Osteoblast (primary cell): ENCODE data around the gene ASTN2. TPM values are rescaled to one million over a fixed set of nuclear protein-coding genes. Genes with fewer than 3 reads are reported as not detected.

Source experiments
- DNase-seq: peaks from one replicate; pipeline ENCODE4 v3.0.0; 2011; ENCODE audit warnings: low spot score, mixed read lengths; ENCODE audit not compliant: insufficient read length; ENCODE audit errors: missing footprints
- H2AFZ ChIP-seq: 2 replicates; pipeline ENCODE4 v1.6.0; 2011; ENCODE audit warnings: mild to moderate bottlenecking, low read length
- H3K27ac ChIP-seq: 2 replicates; pipeline ENCODE4 v1.5.1; 2011; ENCODE audit warnings: mild to moderate bottlenecking, low read depth, low read length, moderate library complexity
- H3K27me3 ChIP-seq: 2 replicates; pipeline ENCODE4 v1.6.0; 2012; ENCODE audit warnings: mild to moderate bottlenecking, control low read depth, inconsistent platforms, low read length, moderate library complexity; ENCODE audit not compliant: insufficient read depth
- H3K36me3 ChIP-seq: 2 replicates; pipeline ENCODE4 v1.5.1; 2011; ENCODE audit warnings: mild to moderate bottlenecking, low read length, control low read depth, moderate library complexity; ENCODE audit not compliant: insufficient read depth
- H3K4me1 ChIP-seq: 2 replicates; pipeline ENCODE4 v1.5.1; 2011; ENCODE audit warnings: mild to moderate bottlenecking, low read length, control low read depth, moderate library complexity; ENCODE audit not compliant: insufficient read depth
- H3K4me2 ChIP-seq: 2 replicates; pipeline ENCODE4 v1.6.0; 2011; ENCODE audit warnings: mild to moderate bottlenecking, low read length; ENCODE audit not compliant: insufficient read depth
- H3K4me3 ChIP-seq: fragments of 200-600 bp; sonication (generic); 3 replicates; pipeline ENCODE4 v1.5.1; 2012; ENCODE audit warnings: mild to moderate bottlenecking, low read length, inconsistent platforms; ENCODE audit not compliant: insufficient read depth
- H3K79me2 ChIP-seq: 2 replicates; pipeline ENCODE4 v1.6.0; 2012; ENCODE audit warnings: mild to moderate bottlenecking, low read length, control low read depth, inconsistent platforms; ENCODE audit not compliant: insufficient read depth
- H3K9me3 ChIP-seq: 2 replicates; pipeline ENCODE4 v1.5.1; 2011; ENCODE audit warnings: low read depth, low read length, control low read depth
- H4K20me1 ChIP-seq: 2 replicates; pipeline ENCODE4 v1.6.0; 2012; ENCODE audit warnings: mild to moderate bottlenecking, low read length, control low read depth; ENCODE audit not compliant: insufficient read depth
- total RNA-seq: library from RNA; depleted of rRNA; stranded (reverse); fragments of >200 nt; gene quantifications from 2 replicates; pipeline ENCODE4 v1.2.3, GENCODE V29; 2012
- TF ChIP-seq, protein P1 (sequence below): IDR thresholded peaks from 2 replicates; pipeline ENCODE4 v1.5.1; 2011; ENCODE audit warnings: mild to moderate bottlenecking, low read depth, low read length, moderate library complexity; ENCODE audit errors: extremely low read depth

ASTN2 gene
- total RNA-seq, 1 donor, result 4.7 TPM

- Histone ChIP-seq H3K36me3 (no peaks in the 10 kb centered on the region), H3K27ac (no peak overlapping the region), H3K27me3 (no peaks in the 10 kb centered on the region), H3K4me2 (no peak overlapping the region), H3K4me1 (no peaks in the 10 kb centered on the region), H3K4me3 (no peak overlapping the region), H4K20me1 (no peaks in the 10 kb centered on the region), H3K9me3 (no peaks in the 10 kb centered on the region), H3K79me2 (no peaks in the 10 kb centered on the region), H2AFZ (no peak overlapping the region)
- TF ChIP-seq, protein P1, sequence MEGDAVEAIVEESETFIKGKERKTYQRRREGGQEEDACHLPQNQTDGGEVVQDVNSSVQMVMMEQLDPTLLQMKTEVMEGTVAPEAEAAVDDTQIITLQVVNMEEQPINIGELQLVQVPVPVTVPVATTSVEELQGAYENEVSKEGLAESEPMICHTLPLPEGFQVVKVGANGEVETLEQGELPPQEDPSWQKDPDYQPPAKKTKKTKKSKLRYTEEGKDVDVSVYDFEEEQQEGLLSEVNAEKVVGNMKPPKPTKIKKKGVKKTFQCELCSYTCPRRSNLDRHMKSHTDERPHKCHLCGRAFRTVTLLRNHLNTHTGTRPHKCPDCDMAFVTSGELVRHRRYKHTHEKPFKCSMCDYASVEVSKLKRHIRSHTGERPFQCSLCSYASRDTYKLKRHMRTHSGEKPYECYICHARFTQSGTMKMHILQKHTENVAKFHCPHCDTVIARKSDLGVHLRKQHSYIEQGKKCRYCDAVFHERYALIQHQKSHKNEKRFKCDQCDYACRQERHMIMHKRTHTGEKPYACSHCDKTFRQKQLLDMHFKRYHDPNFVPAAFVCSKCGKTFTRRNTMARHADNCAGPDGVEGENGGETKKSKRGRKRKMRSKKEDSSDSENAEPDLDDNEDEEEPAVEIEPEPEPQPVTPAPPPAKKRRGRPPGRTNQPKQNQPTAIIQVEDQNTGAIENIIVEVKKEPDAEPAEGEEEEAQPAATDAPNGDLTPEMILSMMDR, result no peak
- no peak for DNase-seq
Observed at GRCh38 chr9:116817762-116818161, 597.1 kb downstream of the ASTN2 start.

GRCh38 chr9:116816484-116816883 is 598.4 kb downstream of the ASTN2 start:
- H3K79me2 ChIP-seq, result no peaks in the 10 kb centered on the region
- no peak overlapping the region for H2AFZ ChIP-seq
- no peak overlapping the region for H3K27ac ChIP-seq
- H3K9me3 ChIP-seq, result no peaks in the 10 kb centered on the region
- no peaks in the 10 kb centered on the region for H4K20me1 ChIP-seq
- H3K4me2 ChIP-seq, result no peak overlapping the region
- H3K36me3 ChIP-seq, result no peaks in the 10 kb centered on the region
- no peak overlapping the region for H3K4me3 ChIP-seq
- no peaks in the 10 kb centered on the region for H3K4me1 ChIP-seq
- H3K27me3 ChIP-seq, result no peaks in the 10 kb centered on the region
- TF ChIP-seq, protein P1, result no peak
- DNase-seq, result no peak

- TF ChIP-seq, protein P1, result no peak
- H3K27me3 ChIP-seq, result no peaks in the 10 kb centered on the region
Observed at GRCh38 chr9:116815835-116816234, 599.0 kb downstream of the ASTN2 start.

DNA sequence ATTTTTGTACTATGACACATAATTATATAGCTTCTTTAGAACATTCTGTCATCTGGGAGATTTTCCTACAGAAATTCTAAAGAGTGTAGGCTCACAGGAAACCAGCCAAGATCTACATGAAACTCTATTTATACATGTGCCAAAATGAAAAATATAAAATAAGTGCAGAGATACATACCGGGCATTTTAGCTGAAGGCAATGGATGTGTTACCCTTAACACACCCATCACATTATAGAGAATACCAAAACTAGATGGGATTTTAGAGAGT is 601.9 kb downstream of the ASTN2 start:
- Histone ChIP-seq H3K27me3 (no peaks in the 10 kb centered on the region), H3K4me1 (no peaks in the 10 kb centered on the region), H3K27ac (no peak overlapping the region), H3K9me3 (no peaks in the 10 kb centered on the region), H4K20me1 (no peaks in the 10 kb centered on the region), H3K79me2 (no peaks in the 10 kb centered on the region), H2AFZ (no peak overlapping the region), H3K4me3 (no peak overlapping the region), H3K4me2 (no peak overlapping the region), H3K36me3 (no peaks in the 10 kb centered on the region)
- DNase-seq, result no peak
- TF ChIP-seq, protein P1, result no peak

More at GRCh38 chr9:116815835-116816234, 599.0 kb downstream of the ASTN2 start:
- no peak overlapping the region for H2AFZ ChIP-seq
- H3K27ac ChIP-seq, result no peak overlapping the region
- no peaks in the 10 kb centered on the region for H3K79me2 ChIP-seq
- H3K9me3 ChIP-seq, result no peaks in the 10 kb centered on the region
- no peaks in the 10 kb centered on the region for H3K4me1 ChIP-seq
- H3K4me3 ChIP-seq, result no peak overlapping the region
- H4K20me1 ChIP-seq, result no peaks in the 10 kb centered on the region
- H3K4me2 ChIP-seq, result no peak overlapping the region
- no peak for DNase-seq
- H3K36me3 ChIP-seq, result no peaks in the 10 kb centered on the region
